H1 (cell line): ENCODE data around the gene TTC24. TPM values are rescaled to one million over a fixed set of nuclear protein-coding genes. Genes with fewer than 3 reads are reported as not detected.

Experiments
- CTCF ChIA-PET: fragments of 300-600 bp; sonication (Branson Sonifier 250); formaldehyde crosslinking; loops from one replicate; lab custom pipeline; 2021; ENCODE audit not compliant: partially characterized antibody; lab: Charles Lee
- POLR2A ChIA-PET: fragments of 300-600 bp; sonication (Branson Sonifier 250); formaldehyde crosslinking; loops from one replicate; lab custom pipeline; 2021; ENCODE audit warnings: inconsistent platforms; ENCODE audit not compliant: partially characterized antibody; lab: Charles Lee
- DNase-seq, 2 experiments: peaks; one replicate each; pipeline versions ENCODE4 v3.0.0 to v3.0.0-alpha.2; 2010 to 2022; ENCODE audit warnings: low spot score in 2 of 2, low read depth in 1 of 2, mixed read lengths in 1 of 2
- FAIRE-seq: peaks from 2 replicates; lab custom pipeline; 2011; peaks lifted over from hg19 to GRCh38; lab: Jason Lieb, UNC
- H2AFZ ChIP-seq: 2 replicates; pipeline ENCODE4 v1.8.1; 2012; ENCODE audit warnings: low read length, inconsistent platforms
- H2AK5ac ChIP-seq: 2 replicates; pipeline ENCODE4 v1.6.1; 2013; ENCODE audit warnings: low read depth, low read length
- H2BK120ac ChIP-seq: replicated peaks from 2 replicates; pipeline ENCODE3; 2013; ENCODE audit warnings: low read depth, low read length, inconsistent platforms
- H2BK12ac ChIP-seq: 2 replicates; pipeline ENCODE4 v1.6.1; 2013; ENCODE audit warnings: low read depth, low read length
- H2BK15ac ChIP-seq: 2 replicates; pipeline ENCODE4 v1.6.1; 2013; ENCODE audit warnings: low read length
- H2BK20ac ChIP-seq: 2 replicates; pipeline ENCODE4 v1.6.1; 2013; ENCODE audit warnings: low read length
- H2BK5ac ChIP-seq: 2 replicates; pipeline ENCODE4 v1.6.1; 2013; ENCODE audit warnings: low read depth, low read length
- H3K14ac ChIP-seq: 2 replicates; pipeline ENCODE4 v1.6.1; 2013; ENCODE audit warnings: inconsistent platforms; ENCODE audit not compliant: insufficient read length
- H3K18ac ChIP-seq: 2 replicates; pipeline ENCODE4 v1.6.1; 2013; ENCODE audit warnings: low read length; ENCODE audit errors: extremely low read depth
- H3K23ac ChIP-seq: 2 replicates; pipeline ENCODE4 v1.6.1; 2013; ENCODE audit warnings: inconsistent platforms; ENCODE audit not compliant: insufficient read length
- H3K23me2 ChIP-seq: 2 replicates; pipeline ENCODE4 v1.6.1; 2013; ENCODE audit warnings: low read depth, low read length
- H3K27ac ChIP-seq: 2 replicates; pipeline ENCODE4 v1.6.1; 2011; ENCODE audit warnings: low read depth, low read length, inconsistent platforms
- H3K27me3 ChIP-seq, 4 experiments: replicated peaks in 1 of 4; 1 replicate in 1 of 4; 2 replicates in 3 of 4; pipeline versions ENCODE4 v1.6.1 to v1.8.1; 2011 to 2013; ENCODE audit warnings: low read length in 3 of 4, mild to moderate bottlenecking in 3 of 4, inconsistent platforms in 2 of 4, mixed read lengths in 2 of 4, moderate library complexity in 1 of 4; ENCODE audit not compliant: control insufficient read depth in 3 of 4, insufficient read depth in 3 of 4; ENCODE audit errors: extremely low read depth in 1 of 4
- H3K36me3 ChIP-seq, 4 experiments: 2 replicates each; pipeline versions ENCODE4 v1.6.1 to v1.8.1; 2011 to 2013; ENCODE audit warnings: mild to moderate bottlenecking in 4 of 4, low read length in 3 of 4, moderate library complexity in 2 of 4, control low read depth in 1 of 4, inconsistent platforms in 1 of 4; ENCODE audit not compliant: insufficient read depth in 4 of 4, control insufficient read depth in 2 of 4
- H3K4ac ChIP-seq: replicated peaks from 2 replicates; pipeline ENCODE3; 2013; ENCODE audit warnings: low read length, low read depth, mixed read lengths, inconsistent platforms; ENCODE audit not compliant: insufficient read length
- H3K4me1 ChIP-seq, 4 experiments: replicated peaks in 1 of 4; 1 replicate in 1 of 4; 2 replicates in 3 of 4; pipeline versions ENCODE4 v1.6.1 to v1.8.1; 2011 to 2013; ENCODE audit warnings: low read length in 3 of 4, inconsistent platforms in 2 of 4, mixed read lengths in 1 of 4; ENCODE audit not compliant: insufficient read depth in 4 of 4, control insufficient read depth in 3 of 4
- H3K4me2 ChIP-seq, 2 experiments: 2 replicates each; pipeline versions ENCODE4 v1.6.1 to v1.8.1; 2011 to 2013; ENCODE audit warnings: low read depth in 2 of 2, low read length in 2 of 2, control low read depth in 1 of 2, inconsistent platforms in 1 of 2, mild to moderate bottlenecking in 1 of 2; ENCODE audit not compliant: insufficient read depth in 1 of 2
- H3K4me3 ChIP-seq, 4 experiments: fragments of 200-600, 300-600 bp in 1 of 4; sonication (generic), shearing (Covaris generic), sonication (Bioruptor Twin) in 1 of 4; 2 replicates each; pipeline versions ENCODE4 v1.5.1 to v1.8.1; 2011 to 2016; ENCODE audit warnings: low read length in 4 of 4, low read depth in 3 of 4, control low read depth in 2 of 4, inconsistent platforms in 2 of 4, mild to moderate bottlenecking in 2 of 4, mixed read lengths in 1 of 4, moderate library complexity in 1 of 4; ENCODE audit not compliant: insufficient read depth in 2 of 4; ENCODE audit errors: extremely low read depth in 1 of 4
- H3K56ac ChIP-seq: replicated peaks from 2 replicates; pipeline ENCODE3; 2013; ENCODE audit warnings: low read depth, mild to moderate bottlenecking, mixed read lengths, low read length, inconsistent platforms; ENCODE audit not compliant: insufficient read length
- H3K79me1 ChIP-seq: 2 replicates; pipeline ENCODE4 v1.6.1; 2013; ENCODE audit warnings: low read depth, low read length, control low read depth
- H3K79me2 ChIP-seq, 2 experiments: 2 replicates each; pipeline versions ENCODE4 v1.6.1 to v1.8.1; 2012 to 2013; ENCODE audit warnings: low read length in 2 of 2, mild to moderate bottlenecking in 2 of 2, inconsistent platforms in 1 of 2; ENCODE audit not compliant: insufficient read depth in 2 of 2, control insufficient read depth in 1 of 2
- H3K9ac ChIP-seq, 4 experiments: replicated peaks in 1 of 4; 1 replicate in 1 of 4; 2 replicates in 3 of 4; pipeline versions ENCODE4 v1.6.1 to v1.8.1; 2011 to 2013; ENCODE audit warnings: low read depth in 3 of 4, low read length in 3 of 4, control low read depth in 2 of 4, mild to moderate bottlenecking in 2 of 4, moderate library complexity in 2 of 4, inconsistent platforms in 1 of 4; ENCODE audit errors: extremely low read depth in 1 of 4
- H3K9me3 ChIP-seq, 2 experiments: 2 replicates each; pipeline versions ENCODE4 v1.6.1 to v1.8.1; 2012 to 2013; ENCODE audit warnings: mild to moderate bottlenecking in 2 of 2, moderate library complexity in 2 of 2, control low read depth in 1 of 2, inconsistent platforms in 1 of 2, low read depth in 1 of 2, low read length in 1 of 2, mixed read lengths in 1 of 2; ENCODE audit not compliant: insufficient read depth in 2 of 2
- H4K20me1 ChIP-seq, 2 experiments: replicated peaks in 1 of 2; 2 replicates each; pipeline versions ENCODE3 to v1.8.1; 2011 to 2013; ENCODE audit warnings: inconsistent platforms in 2 of 2, low read length in 2 of 2, mild to moderate bottlenecking in 1 of 2; ENCODE audit not compliant: insufficient read depth in 2 of 2, control insufficient read depth in 1 of 2
- H4K5ac ChIP-seq: 2 replicates; pipeline ENCODE4 v1.6.1; 2013; ENCODE audit warnings: low read length, low read depth, mixed read lengths, inconsistent platforms; ENCODE audit not compliant: insufficient read length
- H4K8ac ChIP-seq: 2 replicates; pipeline ENCODE4 v1.8.0; 2013; ENCODE audit warnings: mild to moderate bottlenecking, moderate library complexity, low read length, inconsistent platforms; ENCODE audit not compliant: insufficient read depth; ENCODE audit errors: extremely low read depth
- H4K91ac ChIP-seq: replicated peaks from 2 replicates; pipeline ENCODE3; 2013; ENCODE audit warnings: low read length, mixed read lengths, inconsistent platforms; ENCODE audit not compliant: insufficient read length
- CHD2 ChIP-seq: IDR thresholded peaks from 2 replicates; pipeline ENCODE4 v1.6.1; 2012; ENCODE audit warnings: low read length, improper control_type of control experiment
- KDM1A ChIP-seq: fragments of 200-600, 300-600 bp; sonication (generic); IDR thresholded peaks from 2 replicates; pipeline ENCODE4 v1.7.1; 2016; ENCODE audit warnings: mild to moderate bottlenecking, low read length, borderline replicate concordance
- SAP30 ChIP-seq: fragments of 300-600 bp; sonication (generic); IDR thresholded peaks from 2 replicates; pipeline ENCODE4 v1.7.1; 2012; ENCODE audit warnings: low read length, moderate library complexity, mild to moderate bottlenecking, inconsistent platforms; ENCODE audit not compliant: insufficient read depth, insufficient replicate concordance
- WGBS, 2 experiments: shearing (Covaris generic) in 1 of 2; methylation state at CpG; one replicate each; pipeline versions ENCODE4 v1.1.6 to v1.1.7; 2013 to 2015; ENCODE audit warnings: low lambda C conversion rate in 2 of 2, mixed read lengths in 2 of 2, inconsistent platforms in 1 of 2, low coverage in 1 of 2, missing lambda C conversion rate in 1 of 2; ENCODE audit not compliant: insufficient replicate concordance in 2 of 2, insufficient coverage in 1 of 2, insufficient read length in 1 of 2; ENCODE audit errors: extremely low coverage in 1 of 2, missing lambda C conversion rate in 1 of 2; 5-methylcytosine and 5-hydroxymethylcytosine counted together
- polyA plus RNA-seq, 7 experiments: library from polyadenylated mRNA; depleted of rRNA in 3 of 7; stranded (reverse) in 5 of 7; unstranded in 2 of 7; fragments of >200 nt in 5 of 7; fragments of 200-250 nt in 2 of 7; gene quantifications; 1 replicate in 5 of 7; 2 replicates in 1 of 7; 4 replicates in 1 of 7; pipeline versions ENCODE4 v1.2.1 to v1.2.3, GENCODE V29; 2011 to 2013; ENCODE audit warnings: missing spikeins in 2 of 7, mixed read lengths in 2 of 7
- total RNA-seq: library from RNA; stranded (reverse); fragmentation: NEBNext Ultra II Directional; extraction: Animal tissue kit (Norgen Biotek cat#: 25700); gene quantifications from 2 replicates; pipeline ENCODE4 v1.2.1, GENCODE V29; 2021

TTC24 gene
- total and polyA plus RNA-seq, 2 of the 8 experiments (the other 6 are each of a cell fraction or from before 2014, with no cell fraction given) = 0.08 TPM; not detected in 1

- no peak for DNase-seq
- H3K9me3 ChIP-seq = no peaks in the 10 kb centered on the region
- H3K56ac ChIP-seq = no peak overlapping the region
- no peaks in the 10 kb centered on the region for H3K79me1 ChIP-seq
- no peak overlapping the region for H3K9ac ChIP-seq
- peaks cover 0 to 1% of the 10 kb centered on the region in 2 experiments for H4K20me1 ChIP-seq
- no peaks in the 10 kb centered on the region for H3K79me2 ChIP-seq
- no peak overlapping the region for H3K14ac ChIP-seq
- POLR2A ChIA-PET = interaction anchor here (0.5 to 1.3 kb wide), 6 partner anchors 11 to 64 kb away, joined by 3 to 4 read pairs (median 3); partner anchors contain the start of gene GPATCH4
- H3K4ac ChIP-seq = no peak overlapping the region
- 95% methylated on average over 8 of the region's 9 CpGs; no CpG with 5 or more reads in 1 of the 2 experiments for WGBS, 2 experiments
- no peak overlapping the region for H2AK5ac ChIP-seq
- no peak overlapping the region for H3K23ac ChIP-seq
- H3K36me3 ChIP-seq = peaks cover 13 to 46% (median 32%) of the 10 kb centered on the region in 4 experiments; a peak in 7 of 8 replicates
- CTCF ChIA-PET = interaction anchor here (0.8 to 3.7 kb wide), 8 partner anchors 12 to 151 kb away, joined by 3 to 11 read pairs (median 4); partner anchors contain the start of gene MEF2D
- no peak overlapping the region for H2BK15ac ChIP-seq
- H3K4me3 ChIP-seq = no peak overlapping the region
- no peak overlapping the region for H3K18ac ChIP-seq
- TF ChIP-seq KDM1A (no peak), CHD2 (no peak), SAP30 (no peak)
- TF ChIP-seq, all 59 proteins: peak for 0
- H2BK12ac ChIP-seq = no peak overlapping the region
- H2AFZ ChIP-seq = no peak overlapping the region
- H4K5ac ChIP-seq = no peak overlapping the region
- H2BK5ac ChIP-seq = no peak overlapping the region
- no peaks in the 10 kb centered on the region for H3K23me2 ChIP-seq
- H2BK120ac ChIP-seq = no peak overlapping the region
- H3K27me3 ChIP-seq = no peaks in the 10 kb centered on the region
- no peak overlapping the region for H4K8ac ChIP-seq
- no peak overlapping the region for H2BK20ac ChIP-seq
- no peak overlapping the region for H4K91ac ChIP-seq
- FAIRE-seq = no peak
- H3K27ac ChIP-seq = no peak overlapping the region
- no peaks in the 10 kb centered on the region for H3K4me1 ChIP-seq
- no peak overlapping the region for H3K4me2 ChIP-seq
These were observed 42.5 kb upstream of the TTC24 start for GRCh38 chr1:156537027-156537426.
